Measurements from ENCODE around the gene FAM174B.

DNA sequence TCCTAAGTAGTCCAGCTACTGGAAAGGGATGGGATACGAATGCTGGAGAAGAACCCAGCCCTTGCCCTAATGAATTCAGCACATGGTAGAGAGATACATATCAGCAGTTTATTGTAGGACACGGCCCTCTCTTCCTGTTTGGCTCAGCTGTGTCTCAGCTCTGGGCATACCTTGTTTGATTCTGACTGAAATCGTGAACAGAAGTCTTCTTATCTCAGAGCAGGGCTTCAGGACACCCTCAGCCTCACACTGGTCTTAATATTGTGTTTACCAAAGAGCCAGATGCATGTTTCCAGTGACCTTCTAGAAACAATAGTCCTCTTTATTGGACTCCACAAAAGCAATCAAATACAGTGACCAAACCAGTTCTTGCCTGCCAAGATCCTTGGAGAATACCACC lies 54.7 kb downstream of the FAM174B start:
- TF ChIP-seq POLR2AphosphoS5 (IDR thresholded peaks at IDR 0.05; ENCODE audit: low read depth, low read length) (no peak), POLR2A (IDR thresholded peaks at IDR 0.05; ENCODE audit: low read depth, low read length) (no peak), TAF1 (IDR thresholded peaks at IDR 0.05; ENCODE audit: borderline replicate concordance, low read depth, low read length) (no peak)

Measured in GM12892 (cell line).